GM18870 (cell line): ENCODE measurements around the gene OR8K3.

Source experiments
- ATAC-seq: cut with Tn5 transposase; IDR thresholded peaks from one replicate; pipeline ENCODE4 v1.9.1; 2021; ENCODE audit warnings: moderate library complexity; ENCODE audit not compliant: unreplicated experiment

The OR8K3 gene

DNA sequence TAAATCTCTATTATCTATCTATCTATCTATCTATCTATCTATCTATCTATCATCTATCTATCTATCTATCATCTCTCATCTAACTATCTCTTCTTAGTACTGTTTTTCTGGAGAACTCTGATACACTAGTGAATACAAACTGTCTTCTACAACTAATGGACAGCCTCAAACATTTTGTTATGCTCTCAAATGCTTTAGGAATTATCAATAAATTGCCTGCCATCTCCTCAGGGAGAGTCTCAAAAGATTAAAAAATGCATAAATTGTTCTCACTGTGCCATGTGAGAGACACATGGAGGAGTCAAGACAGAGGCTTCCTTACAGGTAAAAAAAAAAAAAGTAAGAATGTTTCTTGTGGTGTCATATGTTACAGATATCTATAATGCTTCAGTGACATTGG lies at the start of gene OR8K3:
Gene OR8K3 (plus strand): TSS at position 301 of the 400 bp plus-strand sequence. CDS start 3,163 bp downstream, outside the sequence.
- ATAC-seq = no peak

GRCh38 chr11:56271092-56271491 lies 43.9 kb upstream of the OR8K3 start:
- ATAC-seq = no peak

DNA sequence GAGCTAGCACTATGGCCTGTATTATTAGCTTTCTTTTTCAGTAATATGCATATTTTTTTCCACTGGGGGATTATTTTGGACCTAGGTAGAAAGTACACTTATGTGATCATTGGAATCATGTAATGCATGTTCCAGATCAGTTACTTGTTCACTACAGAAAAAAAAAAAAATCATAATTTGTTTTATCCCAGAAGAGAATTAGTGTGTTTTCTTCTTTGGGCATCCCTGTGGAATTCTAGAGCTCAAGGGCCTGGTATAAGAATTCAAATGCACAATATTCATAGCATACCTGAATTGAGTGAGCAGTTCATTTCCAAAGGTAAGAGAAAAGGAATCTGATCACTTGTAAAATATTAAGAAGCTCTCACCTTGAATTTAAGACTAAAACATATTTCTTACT lies 41.1 kb upstream of the OR8K3 start, which contains the start of gene OR5T1:
Gene OR5T1 (plus strand): TSS at position 301 of the 400 bp plus-strand sequence. CDS start 1,485 bp downstream, outside the sequence.
- ATAC-seq = no peak

DNA sequence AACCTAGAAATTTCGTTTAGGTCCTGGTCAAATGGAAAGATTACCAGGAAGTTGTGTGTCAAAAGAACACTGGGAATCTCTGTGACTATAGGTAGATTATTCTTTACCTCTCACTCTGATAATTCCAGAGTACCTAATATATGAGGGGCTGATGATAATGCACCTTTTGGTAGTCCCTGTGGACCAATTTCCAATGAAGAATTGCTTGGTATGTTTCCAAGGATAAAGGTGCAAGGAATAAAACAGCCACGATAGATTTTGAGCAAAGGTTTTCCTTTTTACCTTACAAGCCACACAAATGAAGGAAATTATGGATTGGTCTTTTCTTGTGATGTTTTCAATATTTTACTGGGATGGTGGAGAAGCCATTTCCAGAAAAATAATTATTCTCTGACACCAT lies 22.8 kb upstream of the OR8K3 start, which contains the start of gene OR8H1:
Gene OR8H1 (minus strand): TSS at position 101 of the 400 bp plus-strand sequence. CDS start 1,192 bp downstream, outside the sequence.
- no peak for ATAC-seq

DNA sequence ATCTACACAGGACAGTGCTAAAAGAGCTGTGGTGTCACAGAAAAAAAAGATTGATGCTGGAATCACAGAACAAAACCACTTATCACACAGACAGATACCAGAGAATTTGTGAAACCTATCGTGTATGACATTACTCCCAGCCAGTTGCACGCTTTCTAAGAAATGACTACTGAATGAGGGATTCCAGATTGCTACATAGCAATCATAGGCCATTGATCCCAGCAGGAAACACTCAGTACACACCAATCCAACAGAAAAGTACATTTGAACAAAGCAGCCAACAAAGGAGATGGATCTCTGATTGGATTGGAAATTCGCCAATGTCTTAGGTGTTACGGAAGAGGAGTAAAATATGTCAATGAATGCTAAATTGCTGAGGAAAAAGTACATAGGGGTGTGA lies 18.0 kb upstream of the OR8K3 start:
- no peak for ATAC-seq

GRCh38 chr11:56307836-56308235 lies 7.1 kb upstream of the OR8K3 start:
- ATAC-seq = no peak

DNA sequence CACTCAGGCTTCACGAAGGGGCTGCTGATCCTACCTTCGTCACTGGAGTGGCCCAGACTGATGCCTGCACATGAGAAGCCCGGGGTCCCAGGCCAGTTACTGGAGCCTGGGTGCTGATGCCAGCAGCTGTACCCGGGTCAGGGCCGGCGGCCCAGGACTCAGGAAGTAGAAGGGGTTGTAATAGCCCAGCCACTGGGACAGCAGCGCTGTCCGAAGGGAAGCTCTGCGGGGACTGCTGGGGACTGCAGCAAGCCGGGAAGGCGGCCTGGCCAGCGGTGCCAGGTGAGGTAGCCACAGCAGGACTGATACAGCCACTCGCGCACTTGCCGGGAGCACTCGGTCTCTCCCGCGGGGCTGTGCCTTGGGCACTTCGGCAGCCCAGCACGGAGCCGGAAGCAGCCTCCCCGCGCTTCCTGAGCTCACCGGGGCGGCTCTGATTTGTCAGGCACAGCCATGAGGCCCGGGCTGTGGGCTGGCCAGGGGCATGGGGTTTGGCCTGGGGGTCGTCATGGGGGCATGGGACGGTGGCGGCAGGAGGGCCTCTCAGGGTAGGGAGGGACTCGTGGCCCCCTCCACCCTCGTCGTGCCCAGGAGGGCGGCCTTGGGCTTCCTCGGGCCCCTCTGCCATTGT lies 17.0 kb downstream of the OR8K3 start:
- no peak for ATAC-seq

DNA sequence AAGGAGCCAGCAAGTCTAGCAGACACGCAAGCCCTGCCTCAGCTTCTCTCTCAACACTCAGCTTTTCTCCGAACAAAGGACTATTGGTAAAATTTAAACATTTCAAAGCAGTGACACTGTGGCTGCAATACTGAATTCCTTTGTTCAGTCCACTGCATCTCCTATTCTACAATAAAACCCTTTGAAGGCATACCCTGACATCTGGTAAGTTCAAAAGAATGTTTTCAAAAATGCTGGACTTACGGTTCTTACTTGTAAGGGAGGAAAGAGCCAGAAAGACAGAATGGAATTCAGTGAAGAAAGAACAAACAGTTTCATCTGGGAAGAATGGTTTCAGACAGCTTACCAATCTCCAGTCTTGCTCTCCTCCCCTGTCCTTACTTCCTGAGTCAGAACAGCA lies 18.2 kb downstream of the OR8K3 start:
- ATAC-seq = no peak

- no peak for ATAC-seq
Observed at GRCh38 chr11:56340289-56340688, 25.3 kb downstream of the OR8K3 start.

- ATAC-seq = no peak
Observed at GRCh38 chr11:56345739-56346138, 30.8 kb downstream of the OR8K3 start, which contains the start of gene OR8K1. Gene OR8K1 (plus strand): TSS chr11:56346039. CDS start chr11:56346039, 0 bp downstream.

- ATAC-seq = no peak
Observed at GRCh38 chr11:56353991-56354390, 39.0 kb downstream of the OR8K3 start, which contains the start of gene OR8J1. Gene OR8J1 (plus strand): TSS chr11:56354291. CDS start chr11:56360247, 5,956 bp downstream.
